Activated T-cell treated with anti-CD3 and anti-CD28 coated beads, Interleukin-2, amount 50 U/mL, for 48 hours (primary cell): Measurements from ENCODE around the gene PIK3CG.
"Not testable (repeated sequence)": the region's sequence is repeated elsewhere in the genome, so short reads cannot be mapped to it uniquely, and the experiment has no call there.

Experiments
- DNase-seq, 2 experiments: peaks; one replicate each; pipeline ENCODE4 v3.0.0-alpha.2; 2020

PIK3CG gene

GRCh38 chr7:106944035-106944665 is 79.1 kb downstream of the PIK3CG start:
- DNase-seq, result no peak

- peak; percentile 32 to 34 for DNase-seq
Observed at GRCh38 chr7:106947244-106947728, 82.2 kb downstream of the PIK3CG start.

GRCh38 chr7:106952001-106952657 is 87.0 kb downstream of the PIK3CG start:
- DNase-seq, result no peak

- DNase-seq, result no peak
Observed at GRCh38 chr7:106952658-106953231, 87.7 kb downstream of the PIK3CG start.

GRCh38 chr7:106954840-106955239 is 89.8 kb downstream of the PIK3CG start:
- no peak for DNase-seq

GRCh38 chr7:106955857-106956256 is 90.8 kb downstream of the PIK3CG start:
- not testable (repeated sequence) for DNase-seq
